H9 (cell line): ENCODE data around the gene NPDC1. TPM values are rescaled to one million over a fixed set of nuclear protein-coding genes. Genes with fewer than 3 reads are reported as not detected.

Source experiments
- DNase-seq: peaks from one replicate; pipeline ENCODE4 v3.0.0-alpha.2; 2017
- H2AFZ ChIP-seq: one replicate; pipeline ENCODE4 v1.6.1; 2013; ENCODE audit warnings: mild to moderate bottlenecking, low read length, control low read depth, moderate library complexity
- H2AK5ac ChIP-seq: 2 replicates; pipeline ENCODE4 v1.6.1; 2013; ENCODE audit warnings: low read length, control low read depth, mixed read lengths; ENCODE audit not compliant: insufficient read length
- H2BK120ac ChIP-seq: one replicate; pipeline ENCODE4 v1.6.1; 2013; ENCODE audit warnings: low read depth, mild to moderate bottlenecking, low read length, control low read depth, inconsistent platforms; ENCODE audit not compliant: poor library complexity, severe bottlenecking
- H2BK12ac ChIP-seq: 2 replicates; pipeline ENCODE4 v1.6.1; 2013; ENCODE audit warnings: low read length, control low read depth, mixed read lengths, low read depth; ENCODE audit not compliant: insufficient read length
- H2BK15ac ChIP-seq: 2 replicates; pipeline ENCODE4 v1.6.1; 2013; ENCODE audit warnings: low read depth, low read length, control low read depth
- H2BK20ac ChIP-seq: one replicate; pipeline ENCODE4 v1.6.1; 2013; ENCODE audit warnings: low read depth, mild to moderate bottlenecking, low read length, control low read depth, inconsistent platforms; ENCODE audit not compliant: poor library complexity, severe bottlenecking
- H2BK5ac ChIP-seq: 2 replicates; pipeline ENCODE4 v1.6.1; 2013; ENCODE audit warnings: low read length, control low read depth, mixed read lengths; ENCODE audit not compliant: insufficient read length
- H3K14ac ChIP-seq: 2 replicates; pipeline ENCODE4 v1.6.1; 2013; ENCODE audit warnings: low read length, control low read depth; ENCODE audit not compliant: insufficient read depth
- H3K18ac ChIP-seq: 2 replicates; pipeline ENCODE4 v1.6.1; 2013; ENCODE audit warnings: low read depth, mild to moderate bottlenecking, mixed read lengths, low read length, control low read depth; ENCODE audit not compliant: insufficient read length
- H3K23ac ChIP-seq: 2 replicates; pipeline ENCODE4 v1.6.1; 2013; ENCODE audit warnings: low read length, control low read depth, mixed read lengths, low read depth; ENCODE audit not compliant: insufficient read length
- H3K23me2 ChIP-seq: 2 replicates; pipeline ENCODE4 v1.6.1; 2013; ENCODE audit warnings: low read depth, mild to moderate bottlenecking, mixed read lengths, low read length, control low read depth; ENCODE audit not compliant: insufficient read length, poor library complexity, severe bottlenecking
- H3K27ac ChIP-seq: 2 replicates; pipeline ENCODE4 v1.5.1; 2013; ENCODE audit warnings: low read length, control low read depth, mixed read lengths, low read depth; ENCODE audit not compliant: insufficient read length
- H3K27me3 ChIP-seq: 2 replicates; pipeline ENCODE4 v1.6.1; 2013; ENCODE audit warnings: low read length, control low read depth, inconsistent platforms; ENCODE audit not compliant: insufficient read depth
- H3K4ac ChIP-seq: 2 replicates; pipeline ENCODE4 v1.6.1; 2013; ENCODE audit warnings: low read depth, mild to moderate bottlenecking, control low read depth, inconsistent platforms, low read length, moderate library complexity
- H3K4me1 ChIP-seq: 2 replicates; pipeline ENCODE4 v1.6.1; 2013; ENCODE audit warnings: low read length, control low read depth, inconsistent platforms; ENCODE audit not compliant: insufficient read depth
- H3K4me2 ChIP-seq: 2 replicates; pipeline ENCODE4 v1.6.1; 2013; ENCODE audit warnings: low read length, control low read depth, mixed read lengths; ENCODE audit not compliant: insufficient read length, insufficient read depth
- H3K56ac ChIP-seq: 2 replicates; pipeline ENCODE4 v1.6.1; 2013; ENCODE audit warnings: low read depth, mild to moderate bottlenecking, mixed read lengths, low read length, control low read depth; ENCODE audit not compliant: insufficient read length
- H3K79me1 ChIP-seq: 2 replicates; pipeline ENCODE4 v1.6.1; 2013; ENCODE audit warnings: low read depth, mild to moderate bottlenecking, moderate library complexity, low read length, control low read depth, inconsistent platforms; ENCODE audit not compliant: insufficient read depth, poor library complexity, severe bottlenecking
- H3K79me2 ChIP-seq: 2 replicates; pipeline ENCODE4 v1.6.1; 2013; ENCODE audit warnings: low read length, control low read depth, inconsistent platforms; ENCODE audit not compliant: insufficient read depth
- H3K9ac ChIP-seq: 2 replicates; pipeline ENCODE4 v1.6.1; 2013; ENCODE audit warnings: low read length, control low read depth, mixed read lengths; ENCODE audit not compliant: insufficient read length; ENCODE audit errors: extremely low read depth
- H3K9me3 ChIP-seq: one replicate; pipeline ENCODE4 v1.6.1; 2013; ENCODE audit warnings: low read depth, low read length, inconsistent platforms; ENCODE audit not compliant: control insufficient read depth
- H3T11ph ChIP-seq: one replicate; pipeline ENCODE4 v1.6.1; 2013; ENCODE audit warnings: mild to moderate bottlenecking, low read length, control low read depth, inconsistent platforms
- H4K20me1 ChIP-seq: one replicate; pipeline ENCODE4 v1.6.1; 2013; ENCODE audit not compliant: control insufficient read depth, insufficient read length, insufficient read depth
- H4K5ac ChIP-seq: 2 replicates; pipeline ENCODE4 v1.6.1; 2013; ENCODE audit warnings: low read depth, mild to moderate bottlenecking, mixed read lengths, low read length, control low read depth; ENCODE audit not compliant: insufficient read length
- H4K8ac ChIP-seq: replicated peaks from 2 replicates; pipeline ENCODE4 v1.6.1; 2013; ENCODE audit warnings: low read length, control low read depth, mixed read lengths, low read depth; ENCODE audit not compliant: insufficient read length
- H4K91ac ChIP-seq: 2 replicates; pipeline ENCODE4 v1.6.1; 2013; ENCODE audit warnings: low read depth, mild to moderate bottlenecking, moderate library complexity, mixed read lengths, low read length, control low read depth; ENCODE audit not compliant: insufficient read length
- H3K27ac Mint-ChIP-seq, 3 experiments: 2 replicates in 2 of 3; 3 replicates in 1 of 3; pipeline ENCODE4 v1.8.0; 2020 to 2021; ENCODE audit warnings: mixed read lengths in 3 of 3, mild to moderate bottlenecking in 1 of 3, moderate library complexity in 1 of 3
- H3K27me3 Mint-ChIP-seq: 2 replicates; pipeline ENCODE4 v1.8.0; 2021; ENCODE audit warnings: low read depth, mild to moderate bottlenecking, moderate library complexity, mixed read lengths
- H3K36me3 Mint-ChIP-seq, 3 experiments: 2 replicates in 2 of 3; 3 replicates in 1 of 3; pipeline ENCODE4 v1.8.0; 2020 to 2021; ENCODE audit warnings: low read depth in 3 of 3, mixed read lengths in 3 of 3; ENCODE audit not compliant: insufficient read depth in 1 of 3
- H3K4me1 Mint-ChIP-seq, 2 experiments: 2 replicates each; pipeline ENCODE4 v1.8.0; 2020; ENCODE audit warnings: mixed read lengths in 2 of 2
- H3K4me3 Mint-ChIP-seq, 2 experiments: 2 replicates in 1 of 2; 3 replicates in 1 of 2; pipeline ENCODE4 v1.8.0; 2020 to 2021; ENCODE audit warnings: mild to moderate bottlenecking in 2 of 2, mixed read lengths in 2 of 2, moderate library complexity in 1 of 2
- H3K9me3 Mint-ChIP-seq, 2 experiments: 2 replicates in 1 of 2; 3 replicates in 1 of 2; pipeline ENCODE4 v1.8.0; 2020; ENCODE audit warnings: mild to moderate bottlenecking in 2 of 2, mixed read lengths in 2 of 2, moderate library complexity in 1 of 2
- WGBS: extraction: QIAGEN DNeasy Blood & Tissue Kit; methylation state at CpG from one replicate; pipeline ENCODE4 v1.1.7; 2013; ENCODE audit warnings: missing lambda C conversion rate, low lambda C conversion rate, mixed read lengths; ENCODE audit not compliant: insufficient read length; ENCODE audit errors: extremely low coverage; 5-methylcytosine and 5-hydroxymethylcytosine counted together
- total RNA-seq: library from RNA; stranded (reverse); gene quantifications from 2 replicates; pipeline ENCODE4 v1.2.1, GENCODE V29; 2021
- TF ChIP-seq, protein P1 (sequence below): fragments of 200-600 bp; sonication (generic); conservative IDR thresholded peaks from 3 replicates; pipeline ENCODE4 v1.8.0; 2021; ENCODE audit warnings: antibody characterized with exemption, mild to moderate bottlenecking

The NPDC1 gene
- total RNA-seq, 1 experiment from 2014 or later, result 57.6 TPM

DNA sequence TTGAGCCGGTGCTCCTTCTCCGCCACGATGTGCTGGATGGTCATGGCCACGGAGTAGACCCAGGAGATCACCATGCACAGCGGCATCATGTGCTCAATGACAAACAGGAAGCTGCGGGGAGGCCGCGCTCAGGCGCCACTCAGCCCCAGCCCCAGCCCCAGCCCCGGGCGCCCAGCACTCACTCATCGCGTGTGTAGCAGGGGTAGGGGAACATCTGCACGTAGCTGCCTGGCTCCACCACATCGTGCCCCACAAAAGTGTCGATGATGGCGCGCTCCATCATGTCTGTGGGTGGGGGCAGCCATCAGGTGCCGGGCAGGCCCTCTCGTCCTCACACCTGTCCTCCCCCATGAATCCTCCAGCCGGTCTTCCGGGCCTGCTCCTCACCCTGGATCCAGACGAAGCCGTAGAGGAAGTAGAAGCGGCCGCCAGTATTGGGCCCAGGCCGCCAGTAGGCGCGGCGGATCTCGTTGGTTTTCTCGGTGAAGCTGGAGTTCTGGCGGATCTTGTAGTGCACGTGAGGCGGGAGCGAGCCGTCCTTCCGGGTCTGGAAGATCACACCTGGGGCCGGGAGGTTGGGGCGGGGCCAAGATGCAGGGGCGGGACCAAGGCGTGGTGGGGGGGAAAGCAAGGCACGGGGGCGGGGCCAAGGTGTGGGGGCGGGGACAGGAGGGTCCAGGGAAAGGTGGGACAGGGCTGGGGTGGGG, 28.0 kb downstream of the NPDC1 start:
- H3K56ac ChIP-seq, result no peak overlapping the region
- no peak overlapping the region for H3K18ac ChIP-seq

More for the DNA sequence above, 28.0 kb downstream of the NPDC1 start:
- no peak overlapping the region for H2BK12ac ChIP-seq
- no peaks in the 10 kb centered on the region for H4K20me1 ChIP-seq
- Mint-ChIP-seq H3K27me3 (no peaks in the 10 kb centered on the region), H3K36me3 (peaks cover 4 to 13% (median 6%) of the 10 kb centered on the region in 3 experiments; a peak in 4 of 7 replicates), H3K4me3 (no peak overlapping the region), H3K9me3 (no peaks in the 10 kb centered on the region), H3K4me1 (peaks cover 2 to 5% of the 10 kb centered on the region in 2 experiments; a peak in 3 of 4 replicates), H3K27ac (no peak overlapping the region)
- H4K91ac ChIP-seq, result no peak overlapping the region
- H3K9ac ChIP-seq, result no peak overlapping the region
- H3K14ac ChIP-seq, result no peak overlapping the region
- H4K8ac ChIP-seq, result no peak overlapping the region
- DNase-seq, result peak; percentile 61
- no peak overlapping the region for H2BK20ac ChIP-seq
- H3K4me1 ChIP-seq, result no peaks in the 10 kb centered on the region
- no peak overlapping the region for H3K4ac ChIP-seq
- H3K9me3 ChIP-seq, result no peaks in the 10 kb centered on the region
- H3K27me3 ChIP-seq, result no peaks in the 10 kb centered on the region
- no peaks in the 10 kb centered on the region for H3K79me2 ChIP-seq
- no peak overlapping the region for H3K4me2 ChIP-seq
- TF ChIP-seq, protein P1, sequence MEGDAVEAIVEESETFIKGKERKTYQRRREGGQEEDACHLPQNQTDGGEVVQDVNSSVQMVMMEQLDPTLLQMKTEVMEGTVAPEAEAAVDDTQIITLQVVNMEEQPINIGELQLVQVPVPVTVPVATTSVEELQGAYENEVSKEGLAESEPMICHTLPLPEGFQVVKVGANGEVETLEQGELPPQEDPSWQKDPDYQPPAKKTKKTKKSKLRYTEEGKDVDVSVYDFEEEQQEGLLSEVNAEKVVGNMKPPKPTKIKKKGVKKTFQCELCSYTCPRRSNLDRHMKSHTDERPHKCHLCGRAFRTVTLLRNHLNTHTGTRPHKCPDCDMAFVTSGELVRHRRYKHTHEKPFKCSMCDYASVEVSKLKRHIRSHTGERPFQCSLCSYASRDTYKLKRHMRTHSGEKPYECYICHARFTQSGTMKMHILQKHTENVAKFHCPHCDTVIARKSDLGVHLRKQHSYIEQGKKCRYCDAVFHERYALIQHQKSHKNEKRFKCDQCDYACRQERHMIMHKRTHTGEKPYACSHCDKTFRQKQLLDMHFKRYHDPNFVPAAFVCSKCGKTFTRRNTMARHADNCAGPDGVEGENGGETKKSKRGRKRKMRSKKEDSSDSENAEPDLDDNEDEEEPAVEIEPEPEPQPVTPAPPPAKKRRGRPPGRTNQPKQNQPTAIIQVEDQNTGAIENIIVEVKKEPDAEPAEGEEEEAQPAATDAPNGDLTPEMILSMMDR, result no peak
- H3K27ac ChIP-seq, result no peak overlapping the region
- H2AK5ac ChIP-seq, result no peak overlapping the region
- no peak overlapping the region for H3K23ac ChIP-seq
- no peaks in the 10 kb centered on the region for H3K23me2 ChIP-seq
- H3T11ph ChIP-seq, result no peak overlapping the region
- no peak overlapping the region for H2AFZ ChIP-seq
- no peak overlapping the region for H4K5ac ChIP-seq
- no CpG with 5 or more reads among the region's 45 CpGs for WGBS
- H2BK5ac ChIP-seq, result no peak overlapping the region
- H3K79me1 ChIP-seq, result no peaks in the 10 kb centered on the region
- H2BK15ac ChIP-seq, result no peak overlapping the region
- no peak overlapping the region for H2BK120ac ChIP-seq
